Stimulated activated CD4-positive, alpha-beta T cell treated with anti-CD3 and anti-CD28 coated beads, Interleukin-2, amount 100 ng/mL, for 48 hours (primary cell): ENCODE measurements around the gene RPL37A.

Experiments used
- DNase-seq, 2 donors: peaks; one replicate each; pipeline ENCODE4 v3.0.0-alpha.2; 2020

RPL37A gene

DNA sequence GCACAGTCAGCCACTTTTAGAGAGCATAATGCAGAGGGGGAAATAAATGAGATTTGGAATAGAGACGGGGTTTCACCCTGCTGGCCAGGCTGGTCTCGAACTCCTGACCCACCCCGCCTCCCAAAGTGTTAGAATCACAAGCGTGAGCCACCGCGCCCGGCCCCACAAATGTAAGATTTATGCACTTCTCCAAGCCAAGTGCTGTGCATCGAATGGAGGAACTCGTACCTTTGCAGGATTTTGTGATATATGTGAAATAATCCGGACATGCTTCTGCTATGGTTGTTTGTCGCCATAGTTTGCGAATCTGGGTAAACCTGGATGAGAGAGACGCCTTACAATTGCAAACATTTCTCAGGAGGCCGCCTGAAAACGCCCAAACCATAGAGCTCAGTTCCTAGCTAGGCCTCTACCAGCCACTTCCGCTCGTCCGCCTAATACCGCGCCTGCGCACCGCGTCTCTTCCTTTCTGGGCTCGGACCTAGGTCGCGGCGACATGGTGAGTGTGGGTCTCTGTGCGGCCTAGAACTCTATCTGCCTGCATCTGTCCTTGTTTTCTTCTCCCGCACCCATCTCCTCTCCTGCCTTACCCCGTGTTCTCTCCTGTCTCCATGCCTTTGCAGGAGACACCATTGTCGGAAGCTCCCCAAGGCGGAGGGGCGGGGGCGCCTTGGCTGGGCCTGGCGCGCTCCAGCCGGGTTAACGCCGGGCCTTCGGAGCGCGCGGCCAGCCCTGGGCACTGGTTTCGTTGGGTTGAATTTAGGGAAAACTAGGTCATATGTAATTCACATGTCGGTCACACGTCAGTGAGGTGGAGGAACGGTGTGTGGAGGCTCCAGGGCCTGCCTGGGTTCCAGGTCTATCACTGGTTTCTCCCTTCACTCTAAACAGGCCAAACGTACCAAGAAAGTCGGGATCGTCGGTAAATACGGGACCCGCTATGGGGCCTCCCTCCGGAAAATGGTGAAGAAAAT lies at the start of gene RPL37A:
Gene RPL37A (plus strand): TSS at position 466 of the 974 bp plus-strand sequence. CDS start 31 bp downstream, at position 497.
- DNase-seq = peak; percentile 86

DNA sequence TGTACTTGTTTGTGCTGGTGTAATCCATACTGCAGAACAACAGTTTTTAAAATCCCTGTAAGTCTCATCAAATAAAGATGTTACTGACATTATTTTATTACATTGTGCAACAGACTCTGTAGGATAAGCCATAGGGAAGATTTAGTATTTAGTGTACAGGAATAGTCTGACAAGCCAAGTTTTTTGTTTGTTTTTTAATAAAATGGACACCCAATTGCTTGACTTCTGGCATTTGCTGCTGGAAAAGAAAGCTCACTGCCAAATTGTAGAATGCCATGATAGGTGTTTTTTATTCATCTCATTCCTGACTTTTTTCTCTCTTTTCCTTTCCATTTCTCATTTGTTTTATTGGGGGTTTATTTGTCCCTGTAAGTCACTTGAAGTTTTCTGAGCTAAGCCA lies 48.3 kb upstream of the RPL37A start:
- no peak for DNase-seq

DNA sequence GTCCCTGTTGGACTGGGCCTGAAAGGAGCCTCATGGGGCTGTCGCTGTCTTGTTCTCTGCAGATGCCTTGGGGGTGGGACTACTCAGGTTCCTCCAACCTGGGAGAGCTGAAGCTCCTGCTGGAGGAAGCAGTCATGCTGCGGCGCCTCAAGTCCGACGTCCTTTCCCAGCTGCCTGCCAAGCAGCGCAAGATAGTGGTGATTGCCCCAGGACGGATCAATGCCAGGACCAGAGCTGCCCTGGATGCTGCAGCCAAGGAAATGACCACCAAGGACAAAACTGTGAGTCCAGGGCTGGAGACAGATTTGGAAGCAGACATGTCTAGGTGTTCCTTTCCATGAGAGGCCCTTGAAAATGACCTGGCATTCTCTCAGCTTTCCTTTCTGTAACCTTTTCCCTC lies 47.9 kb upstream of the RPL37A start:
- no peak for DNase-seq

DNA sequence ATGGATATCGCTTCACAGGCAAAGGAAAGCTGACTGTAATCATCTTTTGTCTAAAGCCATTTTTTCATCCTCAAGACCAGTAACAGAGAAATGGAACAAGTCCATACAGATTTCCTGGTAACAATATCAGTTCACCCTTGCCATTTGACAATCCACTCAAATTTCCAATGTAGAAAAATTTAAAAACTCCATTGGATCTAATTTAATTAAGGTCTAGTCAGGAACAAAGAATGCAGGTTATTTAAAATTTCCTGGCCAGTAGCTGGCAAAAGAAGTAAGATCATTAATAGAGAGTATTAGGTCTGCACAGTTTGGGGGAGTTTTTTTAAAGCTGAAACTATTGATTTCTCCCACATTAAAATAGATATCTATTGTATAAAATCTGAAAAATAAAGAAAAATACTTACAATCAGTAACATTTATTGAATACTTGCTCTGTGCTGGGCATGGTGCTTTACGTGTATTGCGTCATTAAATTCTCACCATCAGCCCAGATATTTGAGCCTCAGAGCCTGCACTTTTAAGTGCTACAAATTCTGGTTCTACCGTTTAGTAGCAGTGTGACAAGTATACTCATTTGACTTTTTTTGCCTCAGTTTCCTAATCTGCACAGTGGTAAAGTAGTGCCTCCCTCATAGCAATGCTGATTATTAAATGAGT lies 44.6 kb upstream of the RPL37A start:
- no peak for DNase-seq

DNA sequence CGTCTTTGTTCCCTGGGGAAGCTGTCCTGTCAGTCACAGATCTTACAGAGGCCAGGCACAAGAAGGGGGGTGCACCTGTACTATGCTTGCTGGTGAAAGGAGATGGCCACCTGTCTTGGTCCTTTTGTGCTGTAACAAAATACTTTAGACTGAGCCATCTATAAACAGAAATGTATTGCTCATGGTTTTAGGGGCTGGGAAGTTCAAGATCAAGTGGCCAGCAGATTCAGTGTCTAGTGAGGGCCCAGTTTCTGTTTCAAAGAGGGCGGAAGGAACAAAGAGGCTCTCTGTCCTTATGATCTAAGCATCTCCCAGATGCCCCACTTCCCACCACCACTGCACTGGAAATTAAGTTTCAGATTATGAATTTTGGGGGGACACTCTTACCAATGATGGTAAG lies 35.5 kb upstream of the RPL37A start:
- no peak for DNase-seq

DNA sequence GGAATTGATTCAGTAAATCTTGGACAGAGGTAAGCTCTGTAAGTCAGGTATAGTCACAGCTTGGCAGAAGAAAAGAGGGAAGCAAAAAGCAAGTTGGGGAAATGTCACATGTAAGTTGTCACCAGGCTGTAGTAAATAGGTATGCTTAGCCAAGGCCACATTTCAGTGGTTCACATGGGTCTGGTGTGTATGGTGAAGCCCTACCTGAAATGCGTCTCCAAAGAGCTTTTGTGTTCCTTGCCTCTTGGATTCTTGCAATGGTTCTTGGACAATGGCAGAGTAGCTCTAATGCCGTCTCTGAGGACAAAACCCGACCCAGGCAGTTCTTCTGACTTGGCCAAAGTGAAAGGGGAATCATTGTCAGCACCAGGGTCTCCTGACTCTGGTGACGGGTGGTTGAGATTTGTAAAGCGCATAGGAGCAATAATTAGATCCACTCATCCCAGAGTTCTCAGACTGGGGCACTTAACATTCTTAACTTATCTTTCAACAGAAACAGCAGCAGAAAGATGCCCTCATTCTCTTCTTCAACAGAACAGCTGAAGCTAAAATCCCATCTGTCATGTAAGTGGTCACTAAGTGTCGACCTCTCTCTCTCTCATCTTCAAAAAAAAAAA lies 34.4 kb upstream of the RPL37A start:
- no peak for DNase-seq

DNA sequence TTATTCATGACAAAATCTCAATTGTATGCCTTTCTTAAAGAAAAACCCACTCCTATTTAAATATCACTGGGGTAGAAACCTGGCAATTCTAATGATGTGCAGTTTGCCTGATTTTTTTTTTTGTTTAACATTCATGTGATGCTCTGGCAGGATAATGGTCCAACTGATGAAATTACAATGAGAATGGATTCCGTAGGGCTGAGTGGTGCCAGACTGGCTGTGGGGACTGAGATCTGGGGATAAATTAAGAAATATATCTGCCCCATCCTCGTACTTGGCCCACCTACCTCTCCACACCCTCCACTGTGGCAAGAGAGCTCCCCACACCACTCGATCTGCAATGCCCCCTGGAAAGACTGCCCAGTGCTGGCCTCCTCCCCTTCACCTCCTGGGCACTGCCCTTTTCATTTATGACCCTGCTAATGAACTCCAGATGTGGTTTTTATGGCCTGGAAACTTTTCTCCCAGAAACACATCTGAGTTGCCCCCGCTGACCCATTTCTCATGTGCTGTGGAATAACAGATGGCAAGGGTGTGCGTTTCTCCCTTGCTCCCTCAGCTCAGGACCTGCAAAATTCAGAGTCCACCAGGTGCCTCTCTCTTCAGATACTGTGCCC lies 33.0 kb upstream of the RPL37A start:
- no peak for DNase-seq

DNA sequence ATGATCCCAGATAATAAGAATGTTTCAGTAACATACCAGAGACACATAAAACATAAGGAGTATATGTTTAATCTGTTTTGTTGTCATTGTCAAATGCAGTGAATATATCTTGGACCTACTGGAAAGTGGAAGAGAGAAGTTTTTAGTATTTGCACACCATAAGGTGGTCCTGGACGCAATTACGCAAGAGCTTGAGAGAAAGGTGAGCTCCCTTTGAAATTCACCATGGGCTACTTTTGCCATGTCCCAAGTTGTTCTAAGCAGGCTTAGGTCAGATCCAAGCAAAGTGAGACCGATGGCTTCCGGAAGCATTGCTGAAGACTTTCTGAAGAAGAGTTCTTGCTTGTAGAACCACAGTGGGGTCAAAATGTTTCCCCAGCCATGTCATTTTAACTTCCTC lies 30.8 kb upstream of the RPL37A start:
- DNase-seq = no peak

DNA sequence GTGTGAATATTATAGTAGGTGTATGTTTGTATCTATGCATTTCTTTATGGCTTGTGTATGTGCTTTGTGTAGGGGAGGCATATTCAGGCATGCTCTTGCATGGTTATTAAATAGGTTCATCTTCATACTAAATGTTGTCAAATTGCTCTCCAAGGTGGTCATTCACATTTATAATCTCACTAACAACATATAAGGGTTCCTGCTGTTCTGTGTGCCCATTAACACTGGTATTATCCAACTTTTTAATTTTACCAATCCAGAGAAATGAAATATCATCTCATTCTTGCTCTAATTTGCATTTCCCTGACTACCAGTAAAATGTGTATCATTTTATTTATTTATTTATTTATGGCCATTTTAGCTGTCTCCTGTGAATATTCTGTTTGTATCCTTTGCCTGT lies 29.0 kb upstream of the RPL37A start:
- DNase-seq = no peak

DNA sequence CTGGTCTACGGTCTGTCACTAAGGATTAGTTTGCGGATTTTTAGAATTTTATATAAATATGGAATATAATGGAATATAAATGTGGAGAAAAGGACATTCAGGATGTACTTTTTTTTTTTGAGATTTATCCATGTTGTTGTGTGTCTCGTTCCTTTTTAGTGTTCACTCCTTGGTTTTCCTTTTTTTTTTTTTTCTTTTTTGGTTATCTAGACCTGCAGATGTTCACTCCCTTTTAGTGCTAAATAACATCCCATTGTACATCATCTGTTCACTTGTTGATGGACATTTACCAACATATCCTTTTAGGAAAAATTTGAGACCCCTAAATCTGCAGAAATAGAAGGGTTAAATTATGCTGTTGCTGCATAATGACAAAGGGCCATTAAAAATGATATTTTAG lies 25.5 kb upstream of the RPL37A start:
- no peak for DNase-seq

DNA sequence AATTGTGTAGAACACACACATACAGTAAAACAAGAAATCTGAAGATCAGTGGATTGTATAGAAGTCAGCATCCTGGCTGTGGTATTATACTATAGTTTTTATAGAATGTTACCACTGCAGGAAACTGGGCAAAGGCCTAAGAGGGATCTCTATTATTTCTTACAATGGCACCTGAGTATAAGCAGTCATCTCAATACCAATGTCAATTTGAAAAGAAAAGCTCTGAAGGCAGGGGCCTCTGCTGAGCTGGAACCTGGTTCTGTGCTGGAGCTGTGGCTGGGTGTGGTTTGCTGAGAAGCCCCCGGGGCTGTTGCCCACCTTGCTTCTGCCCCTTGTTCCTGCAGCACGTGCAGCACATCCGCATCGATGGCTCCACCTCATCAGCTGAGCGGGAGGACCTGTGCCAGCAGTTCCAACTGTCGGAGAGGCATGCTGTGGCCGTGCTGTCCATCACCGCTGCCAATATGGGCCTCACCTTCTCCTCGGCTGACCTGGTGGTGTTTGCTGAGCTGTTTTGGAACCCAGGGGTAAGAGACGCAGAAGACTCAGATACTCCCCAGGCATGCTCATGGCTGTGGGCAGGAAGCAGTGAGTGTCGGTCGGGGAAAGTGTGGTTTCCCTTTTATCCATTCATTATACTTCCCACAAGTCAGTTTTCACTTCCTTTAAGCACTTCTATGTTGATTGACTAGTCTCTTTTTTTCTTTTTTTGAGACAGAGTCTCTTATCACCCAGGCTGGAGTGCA lies 23.5 kb upstream of the RPL37A start:
- DNase-seq = peak in 1 of 2 donors; percentile 21

DNA sequence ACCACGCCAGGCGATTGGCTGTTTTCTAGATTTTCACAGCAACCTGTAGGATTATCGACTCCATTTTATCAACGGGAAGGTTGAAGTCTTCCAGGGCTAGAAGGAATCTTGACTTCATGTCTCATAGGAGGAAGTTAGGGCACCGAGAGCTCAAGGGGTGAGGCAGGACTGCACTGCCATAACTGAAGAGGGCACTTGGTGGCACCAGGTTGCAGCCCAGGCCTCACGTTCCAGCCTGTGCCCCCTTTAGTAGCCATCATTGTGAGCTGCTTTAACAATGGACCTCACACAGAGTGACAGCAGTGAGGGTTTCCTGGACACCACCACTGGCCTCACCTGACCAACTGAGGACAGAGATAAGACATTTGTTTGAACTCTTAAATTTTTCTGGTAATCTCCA lies 22.9 kb upstream of the RPL37A start:
- no peak for DNase-seq

DNA sequence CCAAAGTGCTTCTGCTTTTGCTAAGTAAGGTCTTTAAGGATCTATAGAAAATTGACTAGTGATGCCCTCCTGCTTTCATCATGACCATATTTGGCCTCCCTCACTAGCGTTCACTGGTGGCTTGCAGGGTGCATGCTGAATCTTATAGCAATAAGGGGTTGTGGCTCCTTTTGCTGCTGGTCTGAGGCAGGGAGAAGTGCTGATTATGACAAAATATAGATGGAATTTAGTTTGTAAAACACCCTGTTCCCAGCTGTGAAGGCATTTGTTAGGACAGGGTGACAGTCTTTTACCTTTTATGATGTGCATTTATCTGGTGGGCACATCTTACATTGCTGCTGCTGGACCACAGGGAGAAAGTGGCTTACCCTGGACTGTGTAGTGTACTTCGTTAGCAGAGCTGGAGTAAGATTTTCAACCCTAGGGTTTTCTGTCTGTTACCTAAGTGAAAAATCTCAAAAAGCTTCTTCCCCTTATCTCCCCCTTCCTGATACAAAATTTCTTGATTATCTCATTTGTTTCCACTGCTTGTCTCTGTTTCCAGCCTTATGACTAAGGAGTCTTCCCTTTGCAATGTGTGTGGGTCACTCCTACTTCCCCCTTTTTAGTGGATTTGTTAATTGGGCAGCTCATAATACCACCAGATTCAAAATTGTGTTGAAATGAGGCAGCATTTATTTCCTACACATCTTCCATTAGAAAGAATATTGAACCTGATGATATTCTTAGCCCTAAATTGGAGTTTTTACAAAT lies 21.2 kb upstream of the RPL37A start:
- DNase-seq = no peak

DNA sequence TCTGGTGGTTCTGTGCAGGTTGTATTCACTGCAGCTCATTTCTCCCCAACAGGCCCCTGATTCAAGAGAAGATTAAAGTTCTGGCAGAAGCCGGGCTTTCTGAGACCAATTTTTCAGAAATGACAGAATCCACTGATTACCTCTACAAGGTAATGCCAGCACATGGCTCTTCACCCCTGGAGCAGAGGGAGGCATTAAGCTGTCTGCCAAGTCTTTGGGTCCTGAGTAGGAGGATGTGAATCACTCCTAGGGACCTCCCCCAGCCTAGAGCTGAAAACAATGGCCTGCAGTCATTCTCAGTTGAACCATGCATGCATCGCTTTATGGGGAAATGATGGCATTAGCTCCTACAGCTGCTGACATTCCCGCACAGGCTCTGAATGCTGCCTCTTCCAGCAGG lies 20.5 kb upstream of the RPL37A start:
- peak in 1 of 2 donors; percentile 14 for DNase-seq

DNA sequence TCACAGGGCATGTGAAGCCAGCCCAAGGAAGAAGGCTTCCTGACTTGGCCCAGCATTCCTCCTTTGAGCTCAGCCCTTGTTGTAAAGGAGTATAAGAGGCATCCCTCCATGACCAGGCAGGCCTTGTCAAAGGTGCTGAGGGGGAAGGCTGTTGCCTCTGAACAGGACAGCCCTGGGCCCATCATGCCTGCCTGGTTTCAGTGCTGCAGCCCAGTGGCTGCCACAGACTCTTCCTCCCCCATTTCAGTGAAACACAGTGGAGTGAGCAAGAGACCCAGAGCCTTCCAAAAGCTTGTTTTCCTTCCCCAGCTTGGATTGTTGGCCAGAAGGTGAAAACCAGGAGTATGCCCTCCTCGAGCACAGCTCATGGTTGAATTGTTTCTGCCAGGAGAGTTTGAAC lies 19.9 kb upstream of the RPL37A start:
- DNase-seq = no peak

DNA sequence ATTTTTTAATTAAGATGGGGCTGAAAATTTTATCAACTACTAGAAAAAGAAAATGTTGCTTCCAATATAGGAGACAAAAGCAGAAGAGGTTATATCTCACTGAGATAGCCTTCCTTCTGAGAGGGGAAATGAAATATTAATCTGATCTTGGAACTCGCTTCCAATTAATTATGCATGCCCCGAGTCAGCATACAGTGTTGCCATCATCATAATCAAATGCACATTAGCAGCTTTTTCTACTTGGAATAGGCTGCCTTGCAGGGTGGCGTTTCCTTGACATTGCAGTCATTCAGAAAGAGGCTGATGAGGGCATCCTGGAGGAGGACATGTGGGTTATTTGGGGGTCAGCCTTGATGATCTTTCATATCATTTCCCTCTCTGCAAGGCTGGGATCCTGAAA lies 18.4 kb upstream of the RPL37A start:
- DNase-seq = no peak

DNA sequence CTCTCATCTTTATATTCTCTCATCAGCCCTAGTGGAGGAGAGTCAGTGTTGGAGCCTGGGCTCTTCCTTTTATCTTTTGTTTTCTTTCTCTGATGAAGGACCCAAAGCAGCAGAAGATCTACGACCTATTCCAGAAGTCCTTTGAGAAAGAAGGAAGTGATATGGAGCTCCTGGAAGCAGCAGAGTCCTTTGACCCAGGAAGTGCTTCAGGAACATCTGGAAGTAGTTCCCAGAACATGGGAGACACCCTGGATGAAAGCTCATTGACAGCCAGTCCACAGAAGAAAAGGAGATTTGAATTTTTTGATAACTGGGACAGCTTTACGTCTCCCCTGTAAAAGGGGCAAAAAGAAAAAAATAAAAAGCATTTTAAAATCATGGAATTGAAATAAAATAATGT lies 16.0 kb upstream of the RPL37A start:
- no peak for DNase-seq

DNA sequence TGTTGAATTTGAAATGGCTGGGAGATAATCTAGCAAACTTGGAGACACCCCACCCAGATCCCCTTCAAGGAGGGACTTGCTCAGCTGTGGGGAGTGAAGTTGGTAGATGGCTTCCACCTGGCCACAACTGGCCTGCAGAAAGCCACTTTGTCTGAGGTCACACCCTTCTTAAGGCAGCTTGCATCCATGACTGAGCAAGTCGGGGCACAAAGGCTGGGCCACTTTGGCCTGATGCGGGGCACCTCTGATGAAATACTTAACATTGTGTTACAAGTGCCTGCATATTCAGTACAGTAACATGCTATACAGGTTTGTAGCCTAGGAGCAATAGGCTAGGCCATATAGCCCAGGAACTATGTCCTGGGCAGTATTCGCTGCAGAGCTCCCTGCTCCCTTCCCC lies 13.4 kb upstream of the RPL37A start:
- DNase-seq = no peak

DNA sequence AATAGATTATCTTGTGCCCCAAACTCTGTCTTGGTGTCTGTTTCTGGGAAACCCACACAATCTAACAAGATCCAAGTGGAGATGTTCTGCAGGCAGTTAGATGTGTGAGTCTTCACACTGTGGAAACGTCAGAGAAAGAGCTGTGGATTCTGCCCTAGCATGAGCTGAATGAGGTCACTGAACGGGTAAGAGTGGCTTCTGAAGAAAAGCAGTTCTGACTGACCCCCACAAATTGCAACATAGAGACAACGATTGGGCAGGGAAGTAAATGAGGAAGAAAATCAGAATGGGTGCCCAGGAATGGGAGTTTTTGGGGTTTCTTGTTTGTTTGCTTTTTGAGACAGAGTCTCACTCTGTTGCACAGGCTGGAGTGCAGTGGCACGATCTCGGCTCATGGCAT lies 12.9 kb upstream of the RPL37A start:
- DNase-seq = no peak

DNA sequence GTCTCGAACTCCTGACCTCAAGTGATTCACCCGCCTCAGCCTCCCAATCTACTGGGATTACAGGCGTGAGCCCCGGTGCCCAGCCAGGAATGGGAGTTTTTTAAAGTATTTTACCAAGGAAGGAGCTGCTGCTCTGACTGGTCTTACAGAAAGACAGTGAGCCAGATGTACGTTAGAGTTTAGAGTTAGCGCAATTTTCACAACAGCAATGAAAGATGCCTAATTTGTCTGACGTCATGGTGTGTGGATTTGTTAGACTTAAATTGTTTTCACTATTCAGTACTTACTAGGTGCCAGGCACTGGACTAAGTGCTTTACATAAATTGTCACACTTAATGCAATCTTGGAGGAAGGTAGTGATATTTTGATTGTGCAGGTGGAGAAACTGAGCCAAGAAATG lies 12.4 kb upstream of the RPL37A start:
- no peak for DNase-seq

DNA sequence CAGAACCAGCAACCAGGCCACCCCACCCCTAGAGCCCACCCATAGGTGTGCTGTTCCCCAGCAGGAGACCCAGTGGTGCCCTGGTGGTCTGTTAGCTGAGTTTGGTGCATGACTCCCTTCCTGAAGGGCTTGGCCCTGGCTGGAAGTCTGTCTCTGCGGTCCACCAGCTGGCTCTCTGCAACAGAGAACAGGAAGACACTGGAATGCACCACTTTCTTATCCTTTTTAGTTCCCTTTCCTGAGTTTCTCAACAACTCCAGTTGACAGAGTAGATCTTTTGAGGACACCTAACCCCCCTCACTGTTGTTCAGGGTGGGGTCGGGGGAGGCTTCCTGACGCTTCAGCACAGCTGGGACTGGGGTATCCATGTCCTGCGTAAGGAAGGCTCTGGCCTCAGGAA lies 11.9 kb upstream of the RPL37A start:
- DNase-seq = no peak

DNA sequence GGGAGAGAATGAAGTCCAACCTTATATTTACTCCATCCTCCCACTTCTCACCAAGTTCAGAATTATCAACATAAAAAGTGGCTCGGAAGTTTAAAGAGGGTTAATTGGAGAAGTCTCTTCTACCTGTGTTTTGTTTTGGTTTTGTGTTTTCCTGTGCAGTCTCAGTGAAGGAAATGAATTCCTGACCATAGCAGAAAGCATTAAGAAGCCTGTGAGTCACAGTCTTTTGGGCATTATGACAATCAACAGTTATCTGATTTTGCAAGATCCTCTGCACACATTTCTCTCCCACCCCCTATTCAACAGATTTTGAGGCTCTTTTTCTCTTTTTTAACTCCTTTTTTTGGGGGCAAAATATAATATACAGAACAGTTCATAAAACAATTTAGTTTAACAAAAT lies 8.6 kb upstream of the RPL37A start:
- DNase-seq = no peak
